ENCODE results near the gene FOXP4.

GRCh38 chr6:41523915-41524633, 22.1 kb upstream of the FOXP4 start:
- TF ChIP-seq MAX (IDR thresholded peaks at IDR 0.05) (no peak), ATF3 (IDR thresholded peaks at IDR 0.05) (no peak), CTCF (IDR thresholded peaks at IDR 0.05; ENCODE audit: low read depth, low read length, missing input control) (no peak), RAD21 (IDR thresholded peaks at IDR 0.05) (no peak), SP1 (IDR thresholded peaks at IDR 0.05) (no peak), REST (IDR thresholded peaks at IDR 0.05) (no peak), JUND (IDR thresholded peaks at IDR 0.05) (no peak), TAF1 (conservative IDR thresholded peaks at IDR 0.05) (no peak), YY1 (IDR thresholded peaks at IDR 0.05) (no peak), ZBTB33 (IDR thresholded peaks at IDR 0.05) (no peak), GABPA (IDR thresholded peaks at IDR 0.05 in 1 of 2, conservative IDR thresholded peaks at IDR 0.05 in 1 of 2) (no peak), HNF4G (IDR thresholded peaks at IDR 0.05) (no peak)

Measured in liver (tissue), 3 donors.